ENCODE measurements around the gene WT1. TPM values are rescaled to one million over a fixed set of nuclear protein-coding genes. Genes with fewer than 3 reads are reported as not detected.

Gene WT1
- total RNA-seq, 1 donor from 2014 or later, result not detected

DNA sequence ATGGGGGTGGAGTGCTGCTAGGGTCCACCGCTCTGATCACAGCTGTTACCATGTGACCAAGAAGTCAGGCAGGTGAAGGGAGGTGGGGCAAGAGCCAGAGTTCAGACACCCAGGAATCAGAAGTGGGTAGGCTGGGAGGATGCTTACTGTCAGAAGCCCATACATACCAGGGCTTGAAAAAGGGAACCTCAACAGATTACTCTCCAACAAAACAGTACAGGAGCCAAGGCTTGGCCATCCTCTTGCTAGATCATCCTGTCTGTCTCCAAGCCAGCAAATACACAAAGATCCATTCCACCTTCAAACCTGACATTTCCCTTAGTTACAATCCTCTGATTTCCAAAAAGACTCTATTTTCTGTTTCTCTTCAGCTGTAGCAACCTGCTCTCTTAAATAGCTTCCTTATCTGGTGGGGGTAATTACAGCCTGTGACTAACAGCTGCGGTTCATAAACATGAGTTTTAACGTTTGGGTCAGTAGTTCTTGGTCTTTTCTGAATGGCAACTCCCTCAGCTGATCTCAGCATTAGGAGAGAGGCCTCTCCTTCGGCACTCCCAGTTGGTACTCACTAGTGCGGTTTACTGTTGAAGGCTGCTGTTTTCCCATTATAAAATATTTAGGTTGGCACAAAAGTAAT is 31.1 kb upstream of the WT1 start:
- Histone ChIP-seq H3K27me3 (no peaks in the 10 kb centered on the region), H3K36me3 (no peaks in the 10 kb centered on the region), H3K9me3 (ENCODE audit: low read depth) (no peaks in the 10 kb centered on the region), H3K4me2 (no peak overlapping the region), H3K4me3 (no peak overlapping the region), H3K27ac (no peak overlapping the region), H2AFZ (replicated peaks) (peak overlapping the region; percentile 22), H4K20me1 (ENCODE audit: low read depth) (no peaks in the 10 kb centered on the region), H3K4me1 (no peaks in the 10 kb centered on the region), H3F3A (ENCODE audit: low read depth) (no peaks in the 10 kb centered on the region), H3K9ac (no peak overlapping the region), H3K79me2 (ENCODE audit: low read depth) (no peaks in the 10 kb centered on the region)
- no peak for DNase-seq (ENCODE audit: low spot score)
- Mint-ChIP-seq H3K9me3 (no peaks in the 10 kb centered on the region), H3K4me1 (peaks cover 2% of the 10 kb centered on the region), H3K36me3 (no peaks in the 10 kb centered on the region), H3K4me3 (no peak overlapping the region), H3K27ac (no peak overlapping the region), H3K27me3 (ENCODE audit: insufficient read depth, low read depth) (no peaks in the 10 kb centered on the region)
- TF ChIP-seq EZH2 (IDR thresholded peaks at IDR 0.05) (no peak), EZH2phosphoT487 (IDR thresholded peaks at IDR 0.05) (no peak)
- TF ChIP-seq, protein P1, sequence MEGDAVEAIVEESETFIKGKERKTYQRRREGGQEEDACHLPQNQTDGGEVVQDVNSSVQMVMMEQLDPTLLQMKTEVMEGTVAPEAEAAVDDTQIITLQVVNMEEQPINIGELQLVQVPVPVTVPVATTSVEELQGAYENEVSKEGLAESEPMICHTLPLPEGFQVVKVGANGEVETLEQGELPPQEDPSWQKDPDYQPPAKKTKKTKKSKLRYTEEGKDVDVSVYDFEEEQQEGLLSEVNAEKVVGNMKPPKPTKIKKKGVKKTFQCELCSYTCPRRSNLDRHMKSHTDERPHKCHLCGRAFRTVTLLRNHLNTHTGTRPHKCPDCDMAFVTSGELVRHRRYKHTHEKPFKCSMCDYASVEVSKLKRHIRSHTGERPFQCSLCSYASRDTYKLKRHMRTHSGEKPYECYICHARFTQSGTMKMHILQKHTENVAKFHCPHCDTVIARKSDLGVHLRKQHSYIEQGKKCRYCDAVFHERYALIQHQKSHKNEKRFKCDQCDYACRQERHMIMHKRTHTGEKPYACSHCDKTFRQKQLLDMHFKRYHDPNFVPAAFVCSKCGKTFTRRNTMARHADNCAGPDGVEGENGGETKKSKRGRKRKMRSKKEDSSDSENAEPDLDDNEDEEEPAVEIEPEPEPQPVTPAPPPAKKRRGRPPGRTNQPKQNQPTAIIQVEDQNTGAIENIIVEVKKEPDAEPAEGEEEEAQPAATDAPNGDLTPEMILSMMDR (IDR thresholded peaks at IDR 0.05), result no peak

DNA sequence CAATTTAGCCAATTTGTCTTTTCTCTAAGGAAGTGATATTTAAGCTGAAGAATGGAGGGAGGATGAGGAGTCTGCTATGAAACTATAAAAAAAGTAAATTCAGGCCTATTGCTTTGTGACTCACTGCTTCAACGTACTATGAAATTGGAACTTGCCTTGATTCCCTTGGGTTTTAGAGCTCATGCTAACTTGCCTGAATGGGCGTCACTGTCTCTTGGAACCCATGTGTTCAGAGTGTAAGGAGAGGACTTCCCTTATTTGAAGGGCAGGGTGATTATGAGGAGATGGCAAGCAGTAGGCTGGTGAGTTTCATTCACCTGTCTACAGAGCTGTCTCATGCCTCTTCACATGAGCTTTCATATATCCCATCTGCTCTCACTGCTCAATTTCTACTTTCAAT is 28.7 kb upstream of the WT1 start:
- H3F3A ChIP-seq (ENCODE audit: low read depth), result no peaks in the 10 kb centered on the region
- H3K27me3 Mint-ChIP-seq (ENCODE audit: insufficient read depth, low read depth), result no peaks in the 10 kb centered on the region
- peaks cover 3% of the 10 kb centered on the region for H3K4me1 Mint-ChIP-seq
- no peak overlapping the region for H3K27ac ChIP-seq
- no peak overlapping the region for H3K4me3 ChIP-seq
- no peaks in the 10 kb centered on the region for H3K9me3 Mint-ChIP-seq
- no peak for TF ChIP-seq EZH2phosphoT487 (IDR thresholded peaks at IDR 0.05)
- TF ChIP-seq, protein P1 (IDR thresholded peaks at IDR 0.05), result no peak
- no peak for TF ChIP-seq EZH2 (IDR thresholded peaks at IDR 0.05)
- no peaks in the 10 kb centered on the region for H4K20me1 ChIP-seq (ENCODE audit: low read depth)
- H3K36me3 Mint-ChIP-seq, result no peaks in the 10 kb centered on the region
- no peaks in the 10 kb centered on the region for H3K79me2 ChIP-seq (ENCODE audit: low read depth)
- H3K9ac ChIP-seq, result no peak overlapping the region
- no peak overlapping the region for H3K4me2 ChIP-seq
- no peaks in the 10 kb centered on the region for H3K4me1 ChIP-seq
- no peaks in the 10 kb centered on the region for H3K36me3 ChIP-seq
- H3K4me3 Mint-ChIP-seq, result no peak overlapping the region
- no peaks in the 10 kb centered on the region for H3K27me3 ChIP-seq
- no peak for DNase-seq (ENCODE audit: low spot score)
- no peak overlapping the region for H3K27ac Mint-ChIP-seq
- H2AFZ ChIP-seq (replicated peaks), result no peak overlapping the region
- no peaks in the 10 kb centered on the region for H3K9me3 ChIP-seq (ENCODE audit: low read depth)

DNA sequence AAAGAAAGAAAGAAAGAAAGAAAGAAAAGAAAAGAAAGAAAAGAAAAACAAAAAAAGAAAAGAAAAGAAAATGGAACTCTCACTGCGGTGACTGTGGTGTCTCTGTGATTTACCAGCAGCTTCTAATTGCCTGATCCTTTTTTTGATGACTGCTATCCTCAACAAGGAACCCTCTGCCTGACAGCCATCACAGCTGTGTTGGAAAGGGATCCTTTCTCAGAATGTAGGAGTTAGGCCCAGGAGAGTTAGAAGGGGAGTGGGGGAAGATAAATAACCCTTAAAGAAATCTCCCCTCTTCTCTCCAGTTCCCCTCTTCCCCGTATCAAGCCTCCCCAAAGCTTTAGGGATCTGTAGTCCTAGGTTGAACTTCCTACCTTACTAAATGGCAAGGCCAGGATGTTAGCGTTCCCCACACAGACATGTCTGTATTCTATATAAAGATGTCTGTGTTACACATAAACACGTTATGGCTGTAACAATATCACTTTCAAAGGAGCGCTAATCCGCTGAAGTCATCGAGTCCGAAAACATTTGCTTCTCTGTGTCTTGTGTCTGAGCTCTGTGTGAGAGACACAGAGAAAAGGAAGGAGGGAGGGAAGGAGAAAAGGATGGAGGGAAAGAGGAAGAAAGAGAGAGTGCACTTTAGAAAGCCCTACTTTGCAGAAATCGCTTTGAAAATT is 26.8 kb upstream of the WT1 start:
- Mint-ChIP-seq H3K4me3 (no peak overlapping the region), H3K9me3 (no peaks in the 10 kb centered on the region), H3K27ac (no peak overlapping the region), H3K4me1 (peaks cover 3% of the 10 kb centered on the region), H3K27me3 (ENCODE audit: insufficient read depth, low read depth) (peaks cover 2% of the 10 kb centered on the region), H3K36me3 (no peaks in the 10 kb centered on the region)
- Histone ChIP-seq H2AFZ (replicated peaks) (no peak overlapping the region), H3K36me3 (no peaks in the 10 kb centered on the region), H3K27me3 (no peaks in the 10 kb centered on the region), H3F3A (ENCODE audit: low read depth) (no peaks in the 10 kb centered on the region), H3K9ac (no peak overlapping the region), H3K4me1 (no peaks in the 10 kb centered on the region), H3K27ac (no peak overlapping the region), H3K4me2 (no peak overlapping the region), H3K9me3 (ENCODE audit: low read depth) (no peaks in the 10 kb centered on the region), H3K4me3 (no peak overlapping the region), H4K20me1 (ENCODE audit: low read depth) (no peaks in the 10 kb centered on the region), H3K79me2 (ENCODE audit: low read depth) (no peaks in the 10 kb centered on the region)
- DNase-seq (ENCODE audit: low spot score), result no peak
- TF ChIP-seq EZH2 (IDR thresholded peaks at IDR 0.05) (no peak), EZH2phosphoT487 (IDR thresholded peaks at IDR 0.05) (no peak)
- TF ChIP-seq, protein P1 (IDR thresholded peaks at IDR 0.05), result no peak
